Neuronal stem cell (in vitro differentiated cells): ENCODE data around the gene PRELID3B.

Source experiments
- DNase-seq: peaks from one replicate; pipeline ENCODE4 v3.0.0-alpha.2; 2013; ENCODE audit warnings: low spot score
- H2AFZ ChIP-seq: one replicate; pipeline ENCODE4 v1.6.1; 2013; ENCODE audit warnings: mild to moderate bottlenecking, low read length, inconsistent platforms
- H2AK5ac ChIP-seq: 2 replicates; pipeline ENCODE4 v1.6.1; 2013; ENCODE audit warnings: low read depth, mild to moderate bottlenecking, inconsistent platforms, low read length, moderate library complexity, mixed read lengths
- H2BK120ac ChIP-seq: 2 replicates; pipeline ENCODE4 v1.6.1; 2013; ENCODE audit warnings: low read depth, mild to moderate bottlenecking, inconsistent platforms, low read length, moderate library complexity, mixed read lengths
- H2BK12ac ChIP-seq: one replicate; pipeline ENCODE4 v1.6.1; 2013; ENCODE audit warnings: low read length, inconsistent platforms
- H2BK15ac ChIP-seq: 2 replicates; pipeline ENCODE4 v1.6.1; 2013; ENCODE audit warnings: mild to moderate bottlenecking, low read length, inconsistent platforms, mixed read lengths
- H2BK5ac ChIP-seq: one replicate; pipeline ENCODE4 v1.6.1; 2013; ENCODE audit warnings: inconsistent platforms, mild to moderate bottlenecking, low read length, moderate library complexity
- H3K14ac ChIP-seq: one replicate; pipeline ENCODE4 v1.6.1; 2013; ENCODE audit warnings: low read length, inconsistent platforms
- H3K18ac ChIP-seq: 2 replicates; pipeline ENCODE4 v1.6.1; 2013; ENCODE audit warnings: low read length, inconsistent platforms
- H3K23ac ChIP-seq: 2 replicates; pipeline ENCODE4 v1.6.1; 2013; ENCODE audit warnings: low read depth, mild to moderate bottlenecking, mixed read lengths, low read length, inconsistent platforms; ENCODE audit not compliant: poor library complexity
- H3K27ac ChIP-seq: replicated peaks from 3 replicates; pipeline ENCODE4 v1.5.1; 2013; ENCODE audit warnings: low read length, inconsistent platforms
- H3K27me3 ChIP-seq, 3 experiments: 2 replicates each; pipeline ENCODE4 v1.6.1; 2013; ENCODE audit warnings: low read length in 3 of 3, mild to moderate bottlenecking in 2 of 3, inconsistent platforms in 1 of 3, low read depth in 1 of 3, mixed read lengths in 1 of 3, moderate library complexity in 1 of 3; ENCODE audit not compliant: control insufficient read depth in 3 of 3, insufficient read depth in 3 of 3
- H3K36me3 ChIP-seq, 2 donors: replicated peaks in 1 of 2; 2 replicates each; pipeline ENCODE4 v1.6.1; 2013; ENCODE audit warnings: low read length in 2 of 2; ENCODE audit not compliant: control insufficient read depth in 2 of 2, insufficient read depth in 2 of 2
- H3K4ac ChIP-seq: 2 replicates; pipeline ENCODE4 v1.6.1; 2013; ENCODE audit warnings: inconsistent platforms, mild to moderate bottlenecking, low read length, moderate library complexity
- H3K4me1 ChIP-seq, 2 donors: 1 replicate in 1 of 2; 2 replicates in 1 of 2; pipeline ENCODE4 v1.6.1; 2013; ENCODE audit warnings: low read length in 2 of 2, low read depth in 1 of 2; ENCODE audit not compliant: control insufficient read depth in 2 of 2, insufficient read depth in 1 of 2
- H3K4me2 ChIP-seq: one replicate; pipeline ENCODE4 v1.6.1; 2013; ENCODE audit warnings: mild to moderate bottlenecking, low read length, inconsistent platforms; ENCODE audit not compliant: insufficient read depth, poor library complexity, severe bottlenecking
- H3K4me3 ChIP-seq, 2 donors: 2 replicates each; pipeline ENCODE4 v1.5.1; 2013; ENCODE audit warnings: low read length in 2 of 2, mild to moderate bottlenecking in 2 of 2, inconsistent platforms in 1 of 2, moderate library complexity in 1 of 2
- H3K79me1 ChIP-seq: one replicate; pipeline ENCODE4 v1.6.1; 2013; ENCODE audit warnings: low read depth, mild to moderate bottlenecking, inconsistent platforms, low read length, moderate library complexity
- H3K9ac ChIP-seq: one replicate; pipeline ENCODE4 v1.6.1; 2013; ENCODE audit warnings: mild to moderate bottlenecking, low read depth, low read length, inconsistent platforms; ENCODE audit not compliant: poor library complexity
- H3K9me3 ChIP-seq, 2 donors: replicated peaks in 1 of 2; 2 replicates each; pipeline versions ENCODE3 to v1.6.1; 2013; ENCODE audit warnings: low read length in 2 of 2, mild to moderate bottlenecking in 2 of 2, inconsistent platforms in 1 of 2, low read depth in 1 of 2, mixed read lengths in 1 of 2, moderate library complexity in 1 of 2; ENCODE audit not compliant: control insufficient read depth in 2 of 2, insufficient read depth in 1 of 2
- H4K8ac ChIP-seq: one replicate; pipeline ENCODE4 v1.6.1; 2013; ENCODE audit warnings: low read depth, mild to moderate bottlenecking, inconsistent platforms, low read length, moderate library complexity
- H4K91ac ChIP-seq: one replicate; pipeline ENCODE4 v1.6.1; 2013; ENCODE audit warnings: low read length, low read depth, mild to moderate bottlenecking, inconsistent platforms; ENCODE audit not compliant: poor library complexity
- WGBS, 2 donors: extraction: QIAGEN DNeasy Blood & Tissue Kit; methylation state at CpG; one replicate each; pipeline ENCODE4 v1.1.7; 2013; ENCODE audit warnings: missing lambda C conversion rate in 2 of 2, mixed read lengths in 1 of 2; ENCODE audit not compliant: insufficient read length in 2 of 2, insufficient replicate concordance in 1 of 2; ENCODE audit errors: extremely low coverage in 2 of 2; 5-methylcytosine and 5-hydroxymethylcytosine counted together

The PRELID3B gene

GRCh38 chr20:58986968-58987517, 55.5 kb downstream of the PRELID3B start:
- Histone ChIP-seq H3K23ac (no peak overlapping the region), H3K14ac (no peak overlapping the region), H3K79me1 (peaks cover 7% of the 10 kb centered on the region), H3K4me2 (no peak overlapping the region), H3K4me1 (peaks cover 2 to 6% of the 10 kb centered on the region in 2 donors), H3K9me3 (no peaks in the 10 kb centered on the region), H2BK12ac (no peak overlapping the region), H3K4ac (no peak overlapping the region), H3K36me3 (peaks cover 43 to 81% of the 10 kb centered on the region in 2 donors), H2BK5ac (no peak overlapping the region), H2BK120ac (no peak overlapping the region), H3K4me3 (no peak overlapping the region), H2AFZ (no peak overlapping the region), H3K27me3 (no peaks in the 10 kb centered on the region), H2AK5ac (no peak overlapping the region), H3K27ac (no peak overlapping the region), H4K91ac (no peak overlapping the region), H3K9ac (no peak overlapping the region), H4K8ac (no peak overlapping the region), H3K18ac (no peak overlapping the region), H2BK15ac (no peak overlapping the region)
- no CpG with 5 or more reads among the region's 8 CpGs for WGBS, 2 donors
- no peak for DNase-seq

- peaks cover 39 to 74% of the 10 kb centered on the region in 2 donors for H3K36me3 ChIP-seq
- no peak overlapping the region for H2BK15ac ChIP-seq
- no peak overlapping the region for H3K9ac ChIP-seq
- H3K14ac ChIP-seq, result no peak overlapping the region
- no peak overlapping the region for H2BK120ac ChIP-seq
- no peak overlapping the region for H2AFZ ChIP-seq
- no CpG with 5 or more reads among the region's 9 CpGs for WGBS, 2 donors
- no peak overlapping the region for H3K4me2 ChIP-seq
- H4K91ac ChIP-seq, result no peak overlapping the region
- H3K27me3 ChIP-seq, result no peaks in the 10 kb centered on the region
- no peak overlapping the region for H3K4me3 ChIP-seq
- no peak overlapping the region for H3K4ac ChIP-seq
- no peak overlapping the region for H3K27ac ChIP-seq
- H3K9me3 ChIP-seq, result no peaks in the 10 kb centered on the region
- no peak for DNase-seq
- H4K8ac ChIP-seq, result no peak overlapping the region
- peaks cover 2 to 9% of the 10 kb centered on the region in 2 donors for H3K4me1 ChIP-seq
- H2AK5ac ChIP-seq, result no peak overlapping the region
- no peak overlapping the region for H2BK5ac ChIP-seq
- peaks cover 7% of the 10 kb centered on the region for H3K79me1 ChIP-seq
- no peak overlapping the region for H2BK12ac ChIP-seq
- H3K18ac ChIP-seq, result no peak overlapping the region
- H3K23ac ChIP-seq, result no peak overlapping the region
These were observed 56.2 kb downstream of the PRELID3B start for GRCh38 chr20:58986286-58986967.

- Histone ChIP-seq H2BK120ac (no peak overlapping the region), H3K79me1 (peaks cover 7% of the 10 kb centered on the region), H4K91ac (no peak overlapping the region), H2BK12ac (no peak overlapping the region), H3K4ac (no peak overlapping the region), H3K4me1 (peaks cover 2 to 9% of the 10 kb centered on the region in 2 donors), H2AFZ (no peak overlapping the region), H4K8ac (no peak overlapping the region), H3K4me3 (no peak overlapping the region), H3K18ac (no peak overlapping the region), H2BK15ac (no peak overlapping the region), H3K27me3 (no peaks in the 10 kb centered on the region), H2AK5ac (no peak overlapping the region), H3K27ac (no peak overlapping the region), H3K9me3 (no peaks in the 10 kb centered on the region), H3K14ac (no peak overlapping the region), H2BK5ac (no peak overlapping the region), H3K36me3 (peaks cover 32 to 67% of the 10 kb centered on the region in 2 donors), H3K23ac (no peak overlapping the region), H3K4me2 (no peak overlapping the region), H3K9ac (no peak overlapping the region)
- WGBS, 2 donors, result 100% methylated on average over 1 of the region's 5 CpGs; no CpG with 5 or more reads in 1 of the 2 donors
- no peak for DNase-seq
These were observed 56.9 kb downstream of the PRELID3B start for GRCh38 chr20:58985656-58986055.

- Histone ChIP-seq H3K27me3 (no peaks in the 10 kb centered on the region), H3K27ac (no peak overlapping the region), H2BK120ac (no peak overlapping the region), H3K4me2 (no peak overlapping the region), H3K9ac (no peak overlapping the region), H3K79me1 (peaks cover 7% of the 10 kb centered on the region), H4K91ac (no peak overlapping the region), H3K36me3 (peaks cover 27 to 58% of the 10 kb centered on the region in 2 donors), H3K9me3 (no peaks in the 10 kb centered on the region), H3K14ac (no peak overlapping the region), H2AK5ac (no peak overlapping the region), H2BK12ac (no peak overlapping the region), H3K23ac (no peak overlapping the region), H3K18ac (no peak overlapping the region), H3K4me3 (no peak overlapping the region), H4K8ac (no peak overlapping the region), H3K4ac (no peak overlapping the region), H2BK5ac (no peak overlapping the region), H2AFZ (no peak overlapping the region), H3K4me1 (peaks cover 2 to 9% of the 10 kb centered on the region in 2 donors), H2BK15ac (no peak overlapping the region)
- no CpG with 5 or more reads among the region's 6 CpGs for WGBS, 2 donors
- no peak for DNase-seq
These were observed 57.9 kb downstream of the PRELID3B start for GRCh38 chr20:58984691-58985090.
